Osteoblast (primary cell): ENCODE measurements around the gene MDM1. TPM values are rescaled to one million over a fixed set of nuclear protein-coding genes. Genes with fewer than 3 reads are reported as not detected.

Source experiments
- DNase-seq: peaks from one replicate; pipeline ENCODE4 v3.0.0; 2011; ENCODE audit warnings: low spot score, mixed read lengths; ENCODE audit not compliant: insufficient read length; ENCODE audit errors: missing footprints
- H2AFZ ChIP-seq: 2 replicates; pipeline ENCODE4 v1.6.0; 2011; ENCODE audit warnings: mild to moderate bottlenecking, low read length
- H3K27ac ChIP-seq: 2 replicates; pipeline ENCODE4 v1.5.1; 2011; ENCODE audit warnings: mild to moderate bottlenecking, low read depth, low read length, moderate library complexity
- H3K27me3 ChIP-seq: 2 replicates; pipeline ENCODE4 v1.6.0; 2012; ENCODE audit warnings: mild to moderate bottlenecking, control low read depth, inconsistent platforms, low read length, moderate library complexity; ENCODE audit not compliant: insufficient read depth
- H3K36me3 ChIP-seq: 2 replicates; pipeline ENCODE4 v1.5.1; 2011; ENCODE audit warnings: mild to moderate bottlenecking, low read length, control low read depth, moderate library complexity; ENCODE audit not compliant: insufficient read depth
- H3K4me1 ChIP-seq: 2 replicates; pipeline ENCODE4 v1.5.1; 2011; ENCODE audit warnings: mild to moderate bottlenecking, low read length, control low read depth, moderate library complexity; ENCODE audit not compliant: insufficient read depth
- H3K4me2 ChIP-seq: 2 replicates; pipeline ENCODE4 v1.6.0; 2011; ENCODE audit warnings: mild to moderate bottlenecking, low read length; ENCODE audit not compliant: insufficient read depth
- H3K4me3 ChIP-seq: fragments of 200-600 bp; sonication (generic); 3 replicates; pipeline ENCODE4 v1.5.1; 2012; ENCODE audit warnings: mild to moderate bottlenecking, low read length, inconsistent platforms; ENCODE audit not compliant: insufficient read depth
- H3K79me2 ChIP-seq: 2 replicates; pipeline ENCODE4 v1.6.0; 2012; ENCODE audit warnings: mild to moderate bottlenecking, low read length, control low read depth, inconsistent platforms; ENCODE audit not compliant: insufficient read depth
- H3K9me3 ChIP-seq: 2 replicates; pipeline ENCODE4 v1.5.1; 2011; ENCODE audit warnings: low read depth, low read length, control low read depth
- H4K20me1 ChIP-seq: 2 replicates; pipeline ENCODE4 v1.6.0; 2012; ENCODE audit warnings: mild to moderate bottlenecking, low read length, control low read depth; ENCODE audit not compliant: insufficient read depth
- total RNA-seq: library from RNA; depleted of rRNA; stranded (reverse); fragments of >200 nt; gene quantifications from 2 replicates; pipeline ENCODE4 v1.2.3, GENCODE V29; 2012
- TF ChIP-seq, protein P1 (sequence below): IDR thresholded peaks from 2 replicates; pipeline ENCODE4 v1.5.1; 2011; ENCODE audit warnings: mild to moderate bottlenecking, low read depth, low read length, moderate library complexity; ENCODE audit errors: extremely low read depth

MDM1 gene
- total RNA-seq, 1 donor: 28.2 TPM

DNA sequence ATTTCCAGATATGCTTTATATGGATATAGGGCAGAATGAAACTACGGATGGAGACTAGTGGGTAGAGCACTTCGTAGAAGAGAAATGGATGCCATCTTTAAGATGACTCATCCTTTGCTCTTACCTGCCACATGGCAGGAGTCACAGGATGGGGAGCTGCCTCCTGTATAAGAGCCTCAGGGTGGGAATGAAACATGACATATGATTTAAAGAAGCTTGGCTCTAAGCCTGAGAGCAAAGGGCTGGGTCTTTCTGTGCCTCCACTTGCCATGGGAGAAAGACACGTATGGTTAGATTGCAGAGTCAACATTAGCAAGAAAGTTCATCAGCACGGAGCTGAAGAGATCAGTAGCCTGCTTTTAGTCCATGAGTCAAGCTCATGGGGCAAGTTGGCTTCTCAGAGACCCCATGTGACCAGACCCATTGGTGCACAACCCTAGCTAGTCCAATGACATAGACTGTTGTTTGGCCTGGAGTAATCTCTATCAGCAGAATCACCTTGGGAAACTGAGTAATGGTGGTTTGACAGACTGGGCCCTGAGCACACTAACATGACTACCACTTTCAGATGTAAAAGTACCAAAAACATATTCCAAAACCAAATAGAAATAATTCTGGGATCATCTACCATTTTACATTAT is 40.6 kb downstream of the MDM1 start:
- DNase-seq: no peak
- H3K36me3 ChIP-seq: no peaks in the 10 kb centered on the region
- no peak overlapping the region for H3K27ac ChIP-seq
- TF ChIP-seq, protein P1, sequence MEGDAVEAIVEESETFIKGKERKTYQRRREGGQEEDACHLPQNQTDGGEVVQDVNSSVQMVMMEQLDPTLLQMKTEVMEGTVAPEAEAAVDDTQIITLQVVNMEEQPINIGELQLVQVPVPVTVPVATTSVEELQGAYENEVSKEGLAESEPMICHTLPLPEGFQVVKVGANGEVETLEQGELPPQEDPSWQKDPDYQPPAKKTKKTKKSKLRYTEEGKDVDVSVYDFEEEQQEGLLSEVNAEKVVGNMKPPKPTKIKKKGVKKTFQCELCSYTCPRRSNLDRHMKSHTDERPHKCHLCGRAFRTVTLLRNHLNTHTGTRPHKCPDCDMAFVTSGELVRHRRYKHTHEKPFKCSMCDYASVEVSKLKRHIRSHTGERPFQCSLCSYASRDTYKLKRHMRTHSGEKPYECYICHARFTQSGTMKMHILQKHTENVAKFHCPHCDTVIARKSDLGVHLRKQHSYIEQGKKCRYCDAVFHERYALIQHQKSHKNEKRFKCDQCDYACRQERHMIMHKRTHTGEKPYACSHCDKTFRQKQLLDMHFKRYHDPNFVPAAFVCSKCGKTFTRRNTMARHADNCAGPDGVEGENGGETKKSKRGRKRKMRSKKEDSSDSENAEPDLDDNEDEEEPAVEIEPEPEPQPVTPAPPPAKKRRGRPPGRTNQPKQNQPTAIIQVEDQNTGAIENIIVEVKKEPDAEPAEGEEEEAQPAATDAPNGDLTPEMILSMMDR: no peak
- H3K79me2 ChIP-seq: no peaks in the 10 kb centered on the region
- H3K4me1 ChIP-seq: peaks cover 12% of the 10 kb centered on the region
- H3K4me3 ChIP-seq: no peak overlapping the region
- no peak overlapping the region for H2AFZ ChIP-seq
- no peaks in the 10 kb centered on the region for H3K27me3 ChIP-seq
- no peak overlapping the region for H3K4me2 ChIP-seq
- H4K20me1 ChIP-seq: no peaks in the 10 kb centered on the region
- no peaks in the 10 kb centered on the region for H3K9me3 ChIP-seq

- Histone ChIP-seq H3K79me2 (no peaks in the 10 kb centered on the region), H4K20me1 (no peaks in the 10 kb centered on the region), H3K36me3 (no peaks in the 10 kb centered on the region), H2AFZ (no peak overlapping the region), H3K4me1 (peaks cover 12% of the 10 kb centered on the region), H3K9me3 (no peaks in the 10 kb centered on the region), H3K27me3 (no peaks in the 10 kb centered on the region), H3K27ac (no peak overlapping the region), H3K4me3 (no peak overlapping the region), H3K4me2 (no peak overlapping the region)
- TF ChIP-seq, protein P1: no peak
- no peak for DNase-seq
Observed at GRCh38 chr12:68290126-68290525, 42.0 kb downstream of the MDM1 start.

- DNase-seq: no peak
- H3K27ac ChIP-seq: no peak overlapping the region
- H4K20me1 ChIP-seq: no peaks in the 10 kb centered on the region
- no peaks in the 10 kb centered on the region for H3K27me3 ChIP-seq
- H3K4me2 ChIP-seq: no peak overlapping the region
- peaks cover 3% of the 10 kb centered on the region for H3K4me1 ChIP-seq
- no peak overlapping the region for H2AFZ ChIP-seq
- H3K9me3 ChIP-seq: no peaks in the 10 kb centered on the region
- no peak overlapping the region for H3K4me3 ChIP-seq
- H3K36me3 ChIP-seq: no peaks in the 10 kb centered on the region
- TF ChIP-seq, protein P1: no peak
- no peaks in the 10 kb centered on the region for H3K79me2 ChIP-seq
Observed at GRCh38 chr12:68287106-68287505, 45.1 kb downstream of the MDM1 start.

DNA sequence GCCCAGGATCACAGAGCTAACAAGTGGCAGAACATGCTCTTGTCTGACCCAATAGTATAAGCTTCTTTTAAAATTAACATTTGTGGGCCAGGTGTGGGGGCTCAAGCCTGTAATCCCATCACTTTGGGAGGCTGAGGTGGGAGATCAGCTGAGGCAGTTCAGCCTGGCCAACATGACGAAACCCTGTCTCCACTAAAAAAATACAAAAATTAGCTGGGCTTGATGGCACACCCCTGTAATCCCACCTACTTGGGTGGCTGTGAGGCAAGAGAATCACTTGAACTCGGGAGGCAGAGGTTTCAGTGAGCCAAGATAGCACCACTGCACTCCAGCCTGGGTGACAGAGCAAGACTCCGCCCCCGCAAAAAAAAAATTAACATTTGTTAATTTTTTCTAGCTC is 45.8 kb downstream of the MDM1 start:
- H3K4me1 ChIP-seq: peaks cover under 1% of the 10 kb centered on the region
- no peaks in the 10 kb centered on the region for H4K20me1 ChIP-seq
- no peaks in the 10 kb centered on the region for H3K36me3 ChIP-seq
- no peaks in the 10 kb centered on the region for H3K9me3 ChIP-seq
- no peaks in the 10 kb centered on the region for H3K79me2 ChIP-seq
- no peak for DNase-seq
- TF ChIP-seq, protein P1: no peak
- no peaks in the 10 kb centered on the region for H3K27me3 ChIP-seq
- H3K4me3 ChIP-seq: no peak overlapping the region
- H2AFZ ChIP-seq: no peak overlapping the region
- no peak overlapping the region for H3K4me2 ChIP-seq
- H3K27ac ChIP-seq: no peak overlapping the region
